RWPE1 (cell line): ENCODE results near the gene PIGV.

Experiments
- CTCF ChIA-PET: fragments of 350-600 bp; sonication (Branson Sonifier 250); formaldehyde crosslinking; extraction: SDS; loops from one replicate; lab custom pipeline; 2021; lab: Yijun Ruan, JAX
- POLR2A ChIA-PET: fragments of 400-600 bp; formaldehyde crosslinking; extraction: SDS; loops from one replicate; lab custom pipeline; 2020; ENCODE audit warnings: antibody characterized with exemption; ENCODE audit not compliant: low non-redundant PET; lab: Yijun Ruan, JAX
- DNase-seq: peaks from one replicate; pipeline ENCODE4 v3.0.0; 2012; ENCODE audit warnings: low spot score
- H3K27ac ChIP-seq: fragments of 450-650 bp; 2 replicates; pipeline ENCODE4 v1.5.1; 2017
- TF ChIP-seq, protein P1 (sequence below): fragments of 450-650 bp; conservative IDR thresholded peaks from 2 replicates; pipeline ENCODE4 v1.5.1; 2017; ENCODE audit warnings: low read depth, mild to moderate bottlenecking

The PIGV gene

DNA sequence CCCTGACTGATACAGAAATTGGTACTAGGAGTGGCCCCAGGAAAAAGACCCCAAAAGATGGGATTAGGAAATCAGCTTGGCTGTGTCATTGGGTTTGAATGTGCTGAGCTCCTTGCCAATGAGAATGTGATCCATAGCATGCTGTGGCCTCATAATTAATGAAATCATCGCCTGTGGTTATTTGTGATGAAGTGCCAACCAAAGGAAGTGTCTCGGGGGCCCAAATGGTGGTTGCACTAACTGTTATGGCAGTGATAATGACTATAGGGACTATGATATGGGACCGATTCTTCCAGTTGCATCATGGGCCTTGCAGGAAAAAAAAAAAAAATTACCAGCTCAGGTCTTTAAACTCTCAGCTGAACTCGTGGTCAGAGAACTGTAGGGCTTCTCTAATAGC lies 23.3 kb downstream of the PIGV start:
- no peak for DNase-seq

DNA sequence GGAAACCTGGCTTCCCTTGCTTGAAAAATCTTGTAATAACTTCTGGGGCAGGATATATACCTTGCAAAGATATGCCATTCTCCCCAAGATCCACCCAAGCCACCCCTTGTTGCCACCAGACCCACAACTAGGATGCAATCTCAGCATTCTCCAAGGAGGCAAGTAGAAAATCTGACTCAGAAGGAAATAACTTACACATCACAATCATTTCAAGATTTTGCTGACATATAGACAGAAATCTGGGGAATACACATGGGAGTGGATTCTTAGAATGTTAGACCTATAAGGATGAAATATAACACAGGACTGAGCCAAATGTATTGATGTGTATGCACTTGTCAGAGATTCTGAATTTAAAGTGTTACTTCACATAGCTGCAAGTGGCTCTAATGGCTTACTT lies 24.0 kb downstream of the PIGV start:
- TF ChIP-seq, protein P1, sequence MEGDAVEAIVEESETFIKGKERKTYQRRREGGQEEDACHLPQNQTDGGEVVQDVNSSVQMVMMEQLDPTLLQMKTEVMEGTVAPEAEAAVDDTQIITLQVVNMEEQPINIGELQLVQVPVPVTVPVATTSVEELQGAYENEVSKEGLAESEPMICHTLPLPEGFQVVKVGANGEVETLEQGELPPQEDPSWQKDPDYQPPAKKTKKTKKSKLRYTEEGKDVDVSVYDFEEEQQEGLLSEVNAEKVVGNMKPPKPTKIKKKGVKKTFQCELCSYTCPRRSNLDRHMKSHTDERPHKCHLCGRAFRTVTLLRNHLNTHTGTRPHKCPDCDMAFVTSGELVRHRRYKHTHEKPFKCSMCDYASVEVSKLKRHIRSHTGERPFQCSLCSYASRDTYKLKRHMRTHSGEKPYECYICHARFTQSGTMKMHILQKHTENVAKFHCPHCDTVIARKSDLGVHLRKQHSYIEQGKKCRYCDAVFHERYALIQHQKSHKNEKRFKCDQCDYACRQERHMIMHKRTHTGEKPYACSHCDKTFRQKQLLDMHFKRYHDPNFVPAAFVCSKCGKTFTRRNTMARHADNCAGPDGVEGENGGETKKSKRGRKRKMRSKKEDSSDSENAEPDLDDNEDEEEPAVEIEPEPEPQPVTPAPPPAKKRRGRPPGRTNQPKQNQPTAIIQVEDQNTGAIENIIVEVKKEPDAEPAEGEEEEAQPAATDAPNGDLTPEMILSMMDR: no peak
- no peak for DNase-seq

More for the DNA sequence above, 23.3 kb downstream of the PIGV start:
- H3K27ac ChIP-seq: no peak overlapping the region
- ChIA-PET CTCF (interaction anchor here (0.6 to 2.1 kb wide), 7 partner anchors 11 to 1907 kb away, joined by 3 to 9 read pairs (median 4); partner anchors contain the start of gene ZDHHC18), POLR2A (no interaction called here)
- TF ChIP-seq, protein P1: no peak

DNA sequence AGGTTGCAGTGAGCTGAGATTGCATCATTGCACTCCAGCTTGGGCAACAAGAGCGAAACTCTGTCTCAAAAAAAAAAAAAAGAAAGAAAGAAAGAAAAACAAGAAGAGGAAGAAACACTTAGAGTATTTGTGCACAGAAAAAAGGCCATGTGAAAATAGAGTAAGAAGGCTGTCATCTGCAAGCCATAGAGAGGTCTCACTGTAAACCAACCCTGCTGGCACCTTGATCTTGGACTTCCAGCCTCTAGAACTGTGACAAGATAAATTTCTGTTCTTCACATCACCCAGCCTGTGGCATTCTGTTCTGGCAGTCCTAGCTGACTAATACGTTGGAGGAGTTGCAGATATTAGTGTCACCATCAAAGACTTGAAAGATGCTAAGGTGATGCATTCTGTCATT lies 26.6 kb downstream of the PIGV start:
- no peak for DNase-seq
- TF ChIP-seq, protein P1: no peak
- POLR2A ChIA-PET: no interaction called here
- no peak overlapping the region for H3K27ac ChIP-seq
- CTCF ChIA-PET: no interaction called here

More for the DNA sequence above, 24.0 kb downstream of the PIGV start:
- ChIA-PET POLR2A (interaction anchor here (0.6 kb wide), 1 partner anchor 10 kb away, joined by 3 read pairs; no protein-coding TSS in a partner anchor), CTCF (interaction anchor here (2.1 kb wide), 1 partner anchor 11 kb away, joined by 9 read pairs; no protein-coding TSS in a partner anchor)
- no peak overlapping the region for H3K27ac ChIP-seq

DNA sequence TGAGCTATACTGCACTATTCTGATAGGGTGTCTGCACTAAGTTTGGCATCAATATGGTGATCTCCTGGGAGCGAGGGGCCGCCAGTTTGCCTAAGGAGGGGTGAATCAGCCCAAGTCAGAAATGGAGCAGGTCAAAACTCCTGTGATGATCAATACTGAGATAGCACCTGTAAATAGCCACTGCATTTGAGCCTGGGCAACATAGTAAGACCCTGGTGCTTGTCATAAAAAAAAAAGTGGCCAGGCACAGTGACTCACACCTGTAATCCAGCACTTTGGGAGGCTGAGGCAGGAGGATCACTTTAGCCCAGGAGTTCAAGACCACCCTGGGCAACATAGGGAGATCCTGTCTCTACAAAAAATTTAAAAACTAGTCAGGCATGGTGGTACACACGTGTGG lies 27.1 kb downstream of the PIGV start:
- CTCF ChIA-PET: no interaction called here
- no peak for DNase-seq
- H3K27ac ChIP-seq: no peak overlapping the region
- TF ChIP-seq, protein P1: no peak
- POLR2A ChIA-PET: no interaction called here

DNA sequence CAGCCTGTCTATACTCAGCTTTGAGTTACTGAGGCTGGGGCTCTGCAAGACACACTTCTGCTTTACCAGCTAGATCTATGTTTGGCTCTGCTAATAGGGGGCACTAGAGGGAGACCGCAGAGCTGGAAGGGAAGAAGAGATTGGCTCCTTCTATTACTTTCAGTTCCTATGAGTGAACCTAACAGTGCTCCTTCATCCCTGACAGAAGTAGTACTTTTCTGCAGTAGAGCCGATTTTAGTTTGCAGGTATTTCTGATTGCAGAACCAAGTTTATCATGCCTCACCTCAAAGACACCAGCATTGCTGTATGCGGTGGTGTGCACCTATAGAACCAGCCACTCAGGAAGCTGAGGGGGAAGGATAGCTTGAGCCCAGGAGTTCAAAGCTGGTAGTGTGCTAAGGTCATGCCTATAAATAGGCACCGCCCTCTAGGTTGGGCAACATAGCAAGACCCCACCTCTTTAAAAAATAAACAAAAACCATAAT lies 33.1 kb downstream of the PIGV start:
- no peak for DNase-seq
- ChIA-PET POLR2A (no interaction called here), CTCF (interaction anchor here (0.6 to 0.7 kb wide), 3 partner anchors 37 to 324 kb away, joined by 3 to 6 read pairs (median 3); no protein-coding TSS in a partner anchor)
- TF ChIP-seq, protein P1: no peak
- no peak overlapping the region for H3K27ac ChIP-seq

DNA sequence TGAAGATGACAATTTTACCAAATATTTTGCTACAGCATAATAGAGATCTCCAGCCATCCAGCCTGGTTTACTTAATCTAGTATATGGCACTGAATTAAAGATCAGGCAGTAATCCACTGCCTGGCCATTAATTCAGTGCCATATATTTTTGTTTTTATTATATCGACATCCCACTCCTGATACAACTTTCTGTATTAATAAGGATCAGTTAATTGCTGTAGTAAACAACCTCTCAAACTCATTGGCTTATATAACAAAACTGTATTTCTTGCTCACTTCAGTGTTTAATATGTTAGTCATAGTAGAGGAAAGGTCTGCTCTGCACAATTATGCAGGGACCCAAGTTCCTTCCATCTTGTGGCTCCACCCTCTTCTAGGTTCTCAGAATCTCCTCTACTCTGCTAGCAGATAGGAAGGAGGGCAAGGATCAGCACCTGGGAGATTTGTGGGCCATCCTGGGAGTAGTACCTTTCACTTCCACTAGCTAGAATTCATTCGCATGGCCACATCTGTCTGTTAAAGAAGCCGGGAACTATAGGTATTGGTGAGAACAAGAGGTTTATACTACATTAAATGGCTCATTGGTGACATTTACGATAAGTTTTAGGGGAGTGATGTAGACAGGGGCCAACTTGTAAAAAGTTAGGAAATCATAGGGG lies 35.1 kb downstream of the PIGV start:
- no peak for DNase-seq
- TF ChIP-seq, protein P1: no peak
- POLR2A ChIA-PET: no interaction called here
- H3K27ac ChIP-seq: no peak overlapping the region
- CTCF ChIA-PET: no interaction called here
